ENCODE measurements around the gene CDHR3.
"Not testable (repeated sequence)": the region's sequence is repeated elsewhere in the genome, so short reads cannot be mapped to it uniquely, and the experiment has no call there.

Gene CDHR3

DNA sequence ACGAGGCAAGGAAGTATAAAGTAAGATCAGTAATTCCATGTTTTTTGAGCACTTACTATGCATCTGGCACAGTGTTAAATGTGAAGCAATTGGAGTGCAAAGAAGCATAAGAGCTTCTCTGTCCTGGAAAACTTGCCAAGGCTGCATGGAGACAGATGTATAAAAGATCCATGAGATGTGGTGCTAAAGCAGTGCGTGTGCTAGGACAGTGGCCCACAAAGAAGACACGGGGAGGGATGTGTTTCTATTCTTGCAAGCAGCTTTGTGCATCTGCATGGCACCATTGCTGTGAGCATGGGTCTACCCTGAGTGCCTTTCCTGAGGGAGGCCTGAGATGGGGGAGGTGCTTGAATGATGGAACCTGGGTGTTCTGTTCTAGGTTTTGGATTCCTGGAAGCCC, 5.1 kb upstream of the CDHR3 start:
- no peak for DNase-seq (ENCODE audit: low spot score)

DNA sequence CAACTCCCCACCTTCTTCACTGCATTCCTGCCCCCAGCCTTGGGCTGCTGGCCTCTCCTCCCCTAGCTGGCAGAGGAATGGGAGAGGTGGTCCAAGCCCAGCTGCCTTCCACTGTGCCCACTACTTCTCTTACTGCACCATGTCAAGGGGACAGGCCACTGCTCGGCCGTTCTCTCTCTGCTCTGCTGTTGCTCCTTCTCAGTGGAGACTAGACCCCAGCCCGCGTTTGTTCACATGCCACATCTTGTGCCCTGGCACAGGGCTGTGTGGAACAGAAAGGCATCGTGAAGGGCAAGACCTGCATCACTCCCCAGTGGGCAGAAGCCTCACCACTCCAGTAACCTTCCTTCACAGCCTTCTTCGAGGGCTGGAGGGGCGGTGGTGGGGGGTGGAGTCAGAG, 711 bp upstream of the CDHR3 start:
- DNase-seq (ENCODE audit: low spot score), result no peak

GRCh38 chr7:105971845-105972244, 8.8 kb downstream of the CDHR3 start:
- no peak for DNase-seq (ENCODE audit: low spot score)

- no peak for DNase-seq (ENCODE audit: low spot score)
Measured at GRCh38 chr7:105972276-105972675, 9.2 kb downstream of the CDHR3 start.

DNA sequence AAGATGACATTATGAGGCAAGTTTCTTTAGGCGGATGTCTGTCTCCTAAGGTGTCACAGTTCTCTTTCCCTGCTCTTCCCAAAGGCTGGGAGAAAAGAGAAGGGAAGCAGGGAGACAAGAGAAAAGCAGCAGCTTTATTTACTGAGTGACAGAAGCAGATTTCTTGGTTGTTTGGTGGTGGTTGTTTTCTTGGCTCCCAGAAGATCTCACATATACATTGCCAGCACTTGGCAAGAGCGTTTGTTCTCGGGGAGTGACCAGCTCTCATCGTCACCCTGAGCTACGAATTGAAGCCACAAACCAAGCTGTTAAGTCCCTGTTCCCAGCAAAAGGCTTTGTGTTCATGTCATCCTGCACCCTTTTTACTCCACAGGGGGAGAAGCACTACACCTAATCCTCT, 11.4 kb downstream of the CDHR3 start:
- DNase-seq (ENCODE audit: low spot score), result no peak

GRCh38 chr7:105975770-105976417, 12.8 kb downstream of the CDHR3 start:
- no peak for DNase-seq (ENCODE audit: low spot score)

GRCh38 chr7:105976868-105977267, 13.8 kb downstream of the CDHR3 start:
- no peak for DNase-seq (ENCODE audit: low spot score)

DNA sequence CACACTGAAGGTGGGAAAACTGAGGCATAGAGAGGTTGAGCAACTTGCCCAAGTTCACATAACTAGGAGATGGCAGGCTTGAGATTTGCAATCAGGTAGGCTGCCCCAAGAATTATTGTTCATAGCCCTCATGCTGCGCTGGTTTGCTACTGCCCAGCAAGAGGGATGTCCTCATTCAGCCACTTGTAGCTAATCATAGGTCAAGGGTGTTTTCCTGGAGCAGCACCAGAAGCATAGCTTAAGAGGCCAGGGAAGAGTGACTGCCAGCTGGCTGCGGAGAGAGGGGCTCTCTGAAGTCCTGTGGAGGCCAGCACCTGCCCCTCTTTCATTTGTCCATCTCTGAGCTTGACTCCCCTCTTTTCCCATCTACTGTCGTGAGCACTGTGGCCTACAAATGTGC, 15.0 kb downstream of the CDHR3 start:
- no peak for DNase-seq (ENCODE audit: low spot score)

DNA sequence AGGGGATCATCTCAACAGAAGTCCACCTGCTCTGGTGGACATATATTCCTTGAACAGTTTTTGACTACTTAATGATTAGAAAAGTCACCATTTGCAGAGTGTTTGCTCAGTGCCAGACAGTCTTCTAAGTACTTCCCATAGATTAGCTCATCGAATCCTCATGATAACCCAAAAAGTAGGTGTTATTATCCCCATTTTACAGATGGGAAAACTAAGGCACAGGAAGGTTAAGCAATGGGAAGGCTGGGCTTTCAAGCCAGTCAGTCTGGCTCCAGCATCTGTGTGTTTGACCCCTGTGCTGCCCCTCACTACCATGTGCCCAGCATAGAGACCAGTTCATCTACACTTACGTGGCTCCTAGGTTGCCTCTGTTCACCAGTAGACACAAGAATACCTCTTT, 15.9 kb downstream of the CDHR3 start:
- no peak for DNase-seq (ENCODE audit: low spot score)

GRCh38 chr7:105979405-105979804, 16.3 kb downstream of the CDHR3 start:
- DNase-seq (ENCODE audit: low spot score), result no peak

DNA sequence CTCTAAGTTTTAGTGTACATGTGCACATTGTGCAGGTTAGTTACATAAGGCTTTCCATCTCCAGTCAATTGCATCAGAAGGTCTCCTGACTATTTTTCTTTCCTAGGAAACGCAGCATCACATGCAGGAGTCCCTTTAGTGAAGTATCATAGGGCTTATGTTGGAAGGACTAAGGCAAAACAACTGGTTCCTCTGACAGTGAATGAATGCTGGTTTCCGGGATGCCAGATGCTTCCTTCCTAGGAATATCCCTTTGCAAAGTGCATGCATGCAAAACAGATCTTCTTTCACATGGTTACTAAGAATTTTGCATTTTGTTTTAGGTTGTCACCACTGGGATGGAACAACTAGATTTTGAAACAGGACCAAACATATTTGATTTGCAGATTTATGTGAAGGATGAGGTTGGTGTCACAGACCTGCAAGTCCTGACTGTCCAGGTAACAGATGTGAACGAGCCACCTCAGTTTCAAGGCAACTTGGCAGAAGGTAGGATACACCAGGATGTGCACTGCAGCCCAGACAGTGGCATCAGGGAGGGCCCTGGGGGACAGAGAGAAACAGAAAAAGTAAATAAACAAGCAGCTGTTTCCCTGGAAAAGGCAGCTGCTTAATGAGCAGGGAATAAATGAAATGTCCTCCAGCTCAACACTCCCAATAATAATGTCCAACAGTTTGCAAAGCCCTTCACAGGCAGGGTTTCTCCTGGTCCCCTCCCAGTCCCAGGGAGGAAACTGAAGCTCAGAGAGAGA, 17.8 kb downstream of the CDHR3 start:
- no peak for DNase-seq (ENCODE audit: low spot score)

DNA sequence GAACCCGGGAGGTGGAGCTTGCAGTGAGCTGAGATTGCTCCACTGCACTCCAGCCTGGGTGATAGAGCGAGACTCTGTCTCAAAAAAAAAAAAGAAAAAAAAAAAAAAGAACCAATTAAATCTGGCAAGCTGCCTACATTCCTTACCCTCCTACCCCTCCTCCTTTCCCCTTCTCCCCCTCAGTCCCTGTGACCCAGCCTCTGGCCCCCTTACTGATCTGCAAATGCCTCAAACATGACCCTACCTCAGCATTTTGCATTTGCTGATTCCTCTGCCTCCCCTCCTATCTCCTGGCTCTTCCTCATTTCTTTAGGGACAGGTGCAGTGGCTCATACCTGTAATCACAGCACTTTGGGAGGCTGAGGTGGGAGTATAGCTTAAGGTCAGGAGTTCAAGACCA, 19.3 kb downstream of the CDHR3 start:
- no peak for DNase-seq (ENCODE audit: low spot score)

DNA sequence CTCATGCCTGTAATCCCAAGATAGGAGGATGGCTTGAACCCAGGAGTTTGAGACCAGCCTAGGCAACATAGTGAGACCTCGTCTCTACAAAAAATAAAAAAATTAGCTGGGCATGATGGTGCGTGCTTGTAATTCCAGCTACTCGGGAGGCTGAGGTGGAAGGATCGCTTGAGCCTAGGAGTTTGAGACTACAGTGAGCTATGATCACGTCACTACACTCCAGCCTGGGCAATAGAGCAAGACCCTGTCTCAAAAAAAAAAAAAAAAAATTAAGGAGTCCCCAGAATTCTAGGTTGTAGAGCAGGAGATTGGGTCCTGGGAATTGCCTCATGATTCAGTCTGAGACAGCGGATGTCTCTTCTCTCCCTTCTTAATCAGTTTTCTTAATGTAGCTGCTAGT, 21.7 kb downstream of the CDHR3 start:
- not testable (repeated sequence) for DNase-seq (ENCODE audit: low spot score)

- DNase-seq (ENCODE audit: low spot score), result no peak
Measured at GRCh38 chr7:105985229-105985628, 22.2 kb downstream of the CDHR3 start.

DNA sequence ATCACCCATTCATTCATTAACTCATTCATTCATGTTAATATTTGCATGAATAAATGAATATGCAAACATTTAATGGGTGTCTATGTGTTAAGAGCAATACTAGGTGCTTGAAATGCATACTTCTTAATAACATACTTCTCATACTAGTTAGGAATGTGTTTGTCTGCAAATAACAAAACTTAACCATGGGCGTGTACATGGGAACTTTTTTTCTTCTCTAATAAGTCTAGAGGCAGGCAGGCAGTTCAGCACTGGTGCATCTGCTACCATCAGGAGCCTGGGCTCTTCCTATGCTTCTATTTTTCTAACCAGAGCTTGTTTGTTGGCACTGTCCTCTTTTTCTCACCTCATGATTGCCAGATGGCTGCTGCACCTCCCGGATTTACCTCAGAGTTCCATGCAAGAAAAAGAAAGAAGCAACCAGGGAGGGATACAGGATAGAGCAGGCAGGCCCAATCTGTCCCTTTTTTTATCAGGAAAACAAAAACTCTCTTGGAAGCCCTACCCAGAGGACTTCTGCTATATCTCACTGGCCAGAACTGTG, 22.7 kb downstream of the CDHR3 start:
- DNase-seq (ENCODE audit: low spot score), result no peak

- DNase-seq (ENCODE audit: low spot score), result no peak
Measured at GRCh38 chr7:105987046-105987445, 24.0 kb downstream of the CDHR3 start.

- no peak for DNase-seq (ENCODE audit: low spot score)
Measured at GRCh38 chr7:105988276-105988675, 25.2 kb downstream of the CDHR3 start.

DNA sequence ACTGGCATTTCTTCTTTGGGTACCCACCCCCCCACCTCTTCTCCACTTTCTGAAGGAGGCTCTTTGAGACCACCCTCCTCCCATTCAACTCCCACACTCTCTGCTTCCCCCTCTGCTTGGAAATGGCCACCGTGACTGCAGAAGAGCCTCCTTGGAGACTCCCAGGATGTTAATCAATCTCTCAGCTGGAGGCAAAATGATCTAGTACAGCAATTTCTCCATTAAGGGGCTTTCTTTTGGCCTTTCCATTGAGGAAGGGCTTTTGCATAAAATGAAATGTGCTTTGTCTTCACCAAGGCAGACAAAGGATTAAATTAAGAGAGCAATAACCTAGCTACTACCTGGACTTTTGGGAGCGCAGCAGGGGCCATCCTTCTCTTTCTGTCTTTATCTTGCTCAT, 26.1 kb downstream of the CDHR3 start:
- DNase-seq (ENCODE audit: low spot score), result no peak

DNA sequence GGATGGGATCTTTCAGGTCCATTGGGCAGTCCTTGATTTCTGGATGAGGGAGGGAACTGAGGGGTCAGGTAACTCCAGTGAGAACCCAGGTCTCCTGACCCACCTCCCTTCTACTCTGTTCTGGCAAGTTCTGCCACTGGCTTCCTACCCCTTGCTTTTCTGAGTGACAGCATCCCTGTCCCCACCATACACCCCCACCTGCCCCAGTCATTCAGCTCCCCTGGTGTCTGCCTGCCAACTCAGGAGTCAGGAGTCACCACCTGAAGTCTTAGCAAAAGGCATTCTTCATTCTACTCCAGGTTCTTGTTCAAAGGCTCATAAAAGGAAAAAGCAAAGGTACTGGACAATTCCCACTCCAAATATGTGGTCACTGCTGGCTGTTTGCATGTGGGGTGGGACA, 26.6 kb downstream of the CDHR3 start:
- no peak for DNase-seq (ENCODE audit: low spot score)

- DNase-seq (ENCODE audit: low spot score), result no peak
Measured at GRCh38 chr7:105990141-105990540, 27.1 kb downstream of the CDHR3 start.

GRCh38 chr7:105990727-105991453, 27.8 kb downstream of the CDHR3 start:
- DNase-seq (ENCODE audit: low spot score), result no peak

DNA sequence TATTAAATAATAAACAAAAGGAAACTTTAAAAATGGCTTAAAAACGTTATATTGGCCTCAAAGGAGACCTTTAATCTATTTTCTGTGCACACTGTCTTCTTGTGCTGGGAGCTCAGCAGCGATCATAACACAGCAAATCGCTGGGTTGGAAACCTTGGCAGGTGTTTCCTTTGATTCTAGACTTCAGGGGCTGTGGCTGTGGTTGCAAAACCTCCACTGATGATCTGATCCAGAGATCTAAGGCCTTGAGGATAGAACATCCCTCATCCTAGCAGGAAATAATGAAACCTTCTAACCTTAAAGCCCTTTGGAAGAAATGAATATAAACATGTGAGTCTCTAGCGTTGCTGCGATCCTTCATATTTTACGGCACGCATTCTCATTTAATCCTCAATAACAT, 29.8 kb downstream of the CDHR3 start:
- DNase-seq (ENCODE audit: low spot score), result no peak

Data from Ammon's horn (tissue), 1 donor.